Measurements from ENCODE around the gene ABHD15. TPM values are rescaled to one million over a fixed set of nuclear protein-coding genes. Genes with fewer than 3 reads are reported as not detected.

ABHD15 gene
- total and polyA plus RNA-seq, 9 of the 15 experiments (the other 6 are each of a cell fraction or from before 2014, with no cell fraction given): 0.85 to 4.2 (median 2.1) TPM

DNA sequence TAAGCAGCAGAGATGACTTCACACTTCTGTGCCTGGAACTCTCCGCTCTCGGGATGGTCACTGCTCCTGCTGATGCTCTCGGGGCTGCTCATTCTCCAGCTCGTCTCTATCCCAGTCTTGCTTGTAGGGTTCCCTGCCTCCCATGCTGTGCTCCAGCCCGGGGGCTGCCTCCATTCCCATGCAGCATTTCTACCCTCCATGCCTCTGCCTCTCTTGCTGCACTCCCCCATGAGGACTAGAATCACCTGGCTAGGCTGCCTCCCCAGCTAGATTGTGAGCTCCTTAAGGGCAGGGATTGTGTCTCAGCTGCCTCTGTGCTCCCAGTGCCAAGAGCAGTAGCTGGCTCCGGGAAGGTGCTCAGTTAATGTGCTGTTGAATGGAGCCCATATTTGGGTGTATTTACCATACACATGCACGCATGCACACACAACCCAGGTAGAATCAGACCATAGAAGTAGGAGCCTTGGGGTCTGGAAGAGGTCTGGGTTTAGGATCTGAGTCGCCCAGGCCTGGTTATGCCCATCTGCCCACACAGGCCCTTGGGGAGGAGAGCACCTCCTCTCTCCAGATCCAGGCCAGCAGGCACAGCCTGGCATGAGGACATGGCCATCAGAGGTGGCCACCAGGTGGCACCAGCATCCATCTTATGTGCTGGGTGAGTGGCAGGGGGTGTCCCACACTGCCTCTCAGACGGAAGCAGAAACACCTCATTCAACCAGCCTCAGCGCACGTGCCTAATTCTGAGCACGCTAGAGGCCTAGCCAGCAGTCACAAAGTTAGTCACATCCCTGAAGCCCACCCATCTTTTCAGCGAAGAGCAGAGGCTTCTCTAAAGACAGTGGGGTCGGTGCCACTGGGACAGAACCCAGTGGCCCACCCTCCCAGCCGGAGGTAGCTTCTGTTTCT lies 13.3 kb upstream of the ABHD15 start (continued):
- TF ChIP-seq, protein P1, sequence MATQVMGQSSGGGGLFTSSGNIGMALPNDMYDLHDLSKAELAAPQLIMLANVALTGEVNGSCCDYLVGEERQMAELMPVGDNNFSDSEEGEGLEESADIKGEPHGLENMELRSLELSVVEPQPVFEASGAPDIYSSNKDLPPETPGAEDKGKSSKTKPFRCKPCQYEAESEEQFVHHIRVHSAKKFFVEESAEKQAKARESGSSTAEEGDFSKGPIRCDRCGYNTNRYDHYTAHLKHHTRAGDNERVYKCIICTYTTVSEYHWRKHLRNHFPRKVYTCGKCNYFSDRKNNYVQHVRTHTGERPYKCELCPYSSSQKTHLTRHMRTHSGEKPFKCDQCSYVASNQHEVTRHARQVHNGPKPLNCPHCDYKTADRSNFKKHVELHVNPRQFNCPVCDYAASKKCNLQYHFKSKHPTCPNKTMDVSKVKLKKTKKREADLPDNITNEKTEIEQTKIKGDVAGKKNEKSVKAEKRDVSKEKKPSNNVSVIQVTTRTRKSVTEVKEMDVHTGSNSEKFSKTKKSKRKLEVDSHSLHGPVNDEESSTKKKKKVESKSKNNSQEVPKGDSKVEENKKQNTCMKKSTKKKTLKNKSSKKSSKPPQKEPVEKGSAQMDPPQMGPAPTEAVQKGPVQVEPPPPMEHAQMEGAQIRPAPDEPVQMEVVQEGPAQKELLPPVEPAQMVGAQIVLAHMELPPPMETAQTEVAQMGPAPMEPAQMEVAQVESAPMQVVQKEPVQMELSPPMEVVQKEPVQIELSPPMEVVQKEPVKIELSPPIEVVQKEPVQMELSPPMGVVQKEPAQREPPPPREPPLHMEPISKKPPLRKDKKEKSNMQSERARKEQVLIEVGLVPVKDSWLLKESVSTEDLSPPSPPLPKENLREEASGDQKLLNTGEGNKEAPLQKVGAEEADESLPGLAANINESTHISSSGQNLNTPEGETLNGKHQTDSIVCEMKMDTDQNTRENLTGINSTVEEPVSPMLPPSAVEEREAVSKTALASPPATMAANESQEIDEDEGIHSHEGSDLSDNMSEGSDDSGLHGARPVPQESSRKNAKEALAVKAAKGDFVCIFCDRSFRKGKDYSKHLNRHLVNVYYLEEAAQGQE (IDR thresholded peaks at IDR 0.05; ENCODE audit: borderline replicate concordance): peak; percentile 84
- TF ChIP-seq, protein P1 (CRISPR knock-in tag; IDR thresholded peaks at IDR 0.05; ENCODE audit: low read depth): no peak
- TF ChIP-seq, protein P2, sequence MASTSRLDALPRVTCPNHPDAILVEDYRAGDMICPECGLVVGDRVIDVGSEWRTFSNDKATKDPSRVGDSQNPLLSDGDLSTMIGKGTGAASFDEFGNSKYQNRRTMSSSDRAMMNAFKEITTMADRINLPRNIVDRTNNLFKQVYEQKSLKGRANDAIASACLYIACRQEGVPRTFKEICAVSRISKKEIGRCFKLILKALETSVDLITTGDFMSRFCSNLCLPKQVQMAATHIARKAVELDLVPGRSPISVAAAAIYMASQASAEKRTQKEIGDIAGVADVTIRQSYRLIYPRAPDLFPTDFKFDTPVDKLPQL (IDR thresholded peaks at IDR 0.05; ENCODE audit: extremely low read depth, insufficient read length): no peak
- no peak for TF ChIP-seq HINFP (tag; conservative IDR thresholded peaks at IDR 0.05; ENCODE audit: low read depth)
- TF ChIP-seq, protein P3, sequence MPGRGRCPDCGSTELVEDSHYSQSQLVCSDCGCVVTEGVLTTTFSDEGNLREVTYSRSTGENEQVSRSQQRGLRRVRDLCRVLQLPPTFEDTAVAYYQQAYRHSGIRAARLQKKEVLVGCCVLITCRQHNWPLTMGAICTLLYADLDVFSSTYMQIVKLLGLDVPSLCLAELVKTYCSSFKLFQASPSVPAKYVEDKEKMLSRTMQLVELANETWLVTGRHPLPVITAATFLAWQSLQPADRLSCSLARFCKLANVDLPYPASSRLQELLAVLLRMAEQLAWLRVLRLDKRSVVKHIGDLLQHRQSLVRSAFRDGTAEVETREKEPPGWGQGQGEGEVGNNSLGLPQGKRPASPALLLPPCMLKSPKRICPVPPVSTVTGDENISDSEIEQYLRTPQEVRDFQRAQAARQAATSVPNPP (IDR thresholded peaks at IDR 0.05; ENCODE audit: borderline replicate concordance, insufficient read depth, insufficient read length): no peak
- TF ChIP-seq RAD21 (CRISPR knock-in tag; conservative IDR thresholded peaks at IDR 0.05 in 1 of 2, IDR thresholded peaks at IDR 0.05 in 1 of 2): peak; percentile 73 to 84
- peak; percentile 18; the same call in 1 of the 2 replicates for TF ChIP-seq ATF7 (IDR thresholded peaks at IDR 0.05)
- no peak for TF ChIP-seq AFF4 (CRISPR knock-in tag; IDR thresholded peaks at IDR 0.05)
- no peak for TF ChIP-seq NFIC (IDR thresholded peaks at IDR 0.05)
- TF ChIP-seq LEF1 (IDR thresholded peaks at IDR 0.05): no peak
